ENCODE measurements around the gene KRTAP10-5.
"Not testable (repeated sequence)": the region's sequence is repeated elsewhere in the genome, so short reads cannot be mapped to it uniquely, and the experiment has no call there.

The KRTAP10-5 gene

GRCh38 chr21:44590897-44591800 lies 10.7 kb upstream of the KRTAP10-5 start:
- not testable (repeated sequence) for DNase-seq (ENCODE audit: low read depth in 2 of 2)

DNA sequence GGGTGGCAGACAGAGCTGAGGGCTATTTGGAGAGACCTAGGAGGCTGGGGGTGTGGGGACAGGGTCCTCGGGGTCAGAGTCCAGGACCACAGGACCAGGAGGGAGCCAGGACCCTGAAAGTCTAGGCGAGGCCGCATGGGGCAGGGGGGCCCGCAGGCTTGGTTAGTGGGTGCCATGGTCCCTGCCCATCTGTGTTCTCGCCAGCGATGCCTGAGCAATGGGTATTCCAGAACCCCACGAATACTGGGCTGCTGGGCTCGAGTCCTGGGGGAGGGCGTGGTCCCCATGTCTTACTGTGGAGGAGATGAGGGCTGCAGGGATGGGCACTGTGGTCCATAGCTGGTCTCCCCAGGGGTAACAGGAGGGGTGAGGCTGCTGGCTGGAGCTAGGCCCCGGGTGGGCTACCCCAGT lies 9.9 kb upstream of the KRTAP10-5 start:
- no peak for DNase-seq (ENCODE audit: low read depth in 2 of 2)

- no peak for DNase-seq (ENCODE audit: low read depth in 2 of 2)
Measured at GRCh38 chr21:44589586-44590305, 9.3 kb upstream of the KRTAP10-5 start.

GRCh38 chr21:44589094-44589493 lies 8.7 kb upstream of the KRTAP10-5 start:
- DNase-seq (ENCODE audit: low read depth in 2 of 2), result no peak

DNA sequence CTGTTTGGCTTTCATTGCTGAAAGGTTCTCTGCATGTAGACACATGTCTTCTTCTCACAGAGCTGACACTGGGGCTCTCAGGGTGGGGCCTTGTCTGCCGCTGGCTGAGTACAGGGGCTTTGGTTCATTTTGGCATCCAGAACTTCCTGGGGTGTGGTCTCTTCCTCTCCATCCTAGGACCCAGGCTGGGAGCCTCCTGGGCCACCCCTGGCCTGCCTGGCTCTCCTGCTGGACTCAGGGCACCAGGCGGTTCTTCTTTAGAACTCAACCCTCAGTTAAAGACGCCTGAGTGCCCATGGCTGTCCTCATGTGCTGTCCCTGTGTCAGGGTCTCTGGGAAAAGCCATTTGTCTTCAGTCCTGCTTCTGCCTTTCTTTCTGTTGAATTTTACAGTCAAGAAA lies 5.5 kb upstream of the KRTAP10-5 start:
- no peak for DNase-seq (ENCODE audit: low read depth in 2 of 2)

GRCh38 chr21:44583800-44584147 lies 3.4 kb upstream of the KRTAP10-5 start:
- DNase-seq (ENCODE audit: low read depth in 2 of 2), result no peak

DNA sequence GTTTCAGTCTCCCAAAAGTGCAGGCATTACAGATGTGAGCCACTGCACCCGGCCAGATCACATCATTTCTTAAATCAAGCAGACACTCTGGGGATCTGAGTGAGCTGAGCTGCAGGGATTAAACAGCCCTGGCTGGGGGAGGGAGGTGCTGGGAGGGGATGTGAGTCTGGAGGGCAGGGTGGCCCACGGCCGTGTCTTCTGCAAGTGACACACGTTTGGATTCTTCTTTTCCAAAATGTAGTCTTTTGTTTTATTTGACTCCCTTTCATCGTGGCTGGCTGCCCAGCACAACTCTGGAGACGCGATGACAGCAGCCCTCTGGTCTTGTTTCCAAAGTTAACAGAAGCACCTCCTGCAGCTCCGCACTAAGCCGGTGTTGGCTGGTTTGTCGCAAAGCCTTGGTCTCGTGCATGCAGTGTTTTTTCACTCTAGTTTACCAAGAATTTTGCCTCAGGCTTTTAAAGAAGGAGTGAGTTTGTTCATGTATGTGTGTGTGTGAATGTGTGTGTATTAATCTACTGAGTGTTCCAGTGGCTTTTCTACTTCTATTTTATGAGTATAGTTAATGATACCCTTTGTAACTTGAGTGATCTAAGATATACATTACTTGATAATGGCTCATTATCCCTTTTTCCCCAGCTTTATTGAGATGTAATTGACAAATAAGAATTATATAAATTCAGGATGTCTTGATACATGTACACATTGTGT lies 2.8 kb upstream of the KRTAP10-5 start:
- no peak for DNase-seq (ENCODE audit: low read depth in 2 of 2)

DNA sequence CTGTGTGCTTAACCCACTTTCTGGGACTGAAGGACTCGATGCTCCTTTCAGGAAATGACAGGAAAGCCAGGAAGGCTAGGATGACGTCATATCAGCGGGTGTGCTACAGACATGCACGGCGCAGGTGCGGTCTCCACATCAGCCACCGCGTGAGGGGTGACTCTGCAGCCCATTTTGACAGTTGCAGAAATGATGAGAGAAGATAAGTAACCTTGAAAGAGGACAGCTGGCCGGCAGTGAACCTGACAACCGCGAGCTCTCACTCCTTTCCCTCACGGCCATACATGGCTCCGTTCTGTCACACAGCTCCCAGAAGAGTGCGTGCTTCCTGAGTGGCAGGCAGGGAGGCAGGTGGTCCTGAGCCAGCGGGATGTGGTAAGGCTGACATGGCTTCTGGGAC lies 1.7 kb upstream of the KRTAP10-5 start:
- no peak for DNase-seq (ENCODE audit: low read depth in 2 of 2)

DNA sequence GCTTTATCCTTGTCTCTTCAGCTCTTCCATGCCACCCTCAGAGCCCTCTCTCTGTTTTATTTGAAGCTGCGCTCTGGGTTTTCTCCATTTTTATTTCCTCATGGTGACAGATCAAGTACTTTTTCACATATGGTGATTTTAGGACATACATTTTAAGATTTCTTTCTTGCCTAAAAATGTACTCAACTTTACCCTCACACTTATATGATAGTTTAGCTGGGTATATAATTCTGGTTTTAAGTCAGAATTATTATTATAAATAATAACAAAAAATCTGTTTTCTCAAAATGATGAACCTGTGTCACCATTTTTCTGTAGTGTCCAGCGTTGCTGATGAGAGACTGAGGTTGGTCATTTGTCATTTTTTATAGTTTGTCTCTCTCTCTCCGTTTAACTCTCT lies 754 bp upstream of the KRTAP10-5 start:
- no peak for DNase-seq (ENCODE audit: low read depth in 2 of 2)

DNA sequence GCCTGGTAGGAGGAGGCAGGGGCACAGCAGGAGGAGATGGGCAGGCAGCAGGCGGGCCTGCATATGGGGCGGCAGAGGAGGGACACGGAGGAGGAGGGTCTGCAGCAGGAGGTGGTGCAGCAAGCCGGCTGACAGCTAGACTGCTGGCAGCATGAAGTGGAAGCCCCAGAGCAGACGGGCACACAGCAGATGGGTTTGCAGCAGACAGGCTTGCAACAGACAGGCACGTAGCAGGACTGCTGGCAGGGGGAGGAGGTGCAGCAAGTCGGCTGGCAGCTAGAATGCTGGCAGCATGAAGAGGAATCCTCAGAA lies 615 bp downstream of the KRTAP10-5 start:
- DNase-seq (ENCODE audit: low read depth in 2 of 2), result no peak

- no peak for DNase-seq (ENCODE audit: low read depth in 2 of 2)
Measured at GRCh38 chr21:44579056-44579832, 1.2 kb downstream of the KRTAP10-5 start.

DNA sequence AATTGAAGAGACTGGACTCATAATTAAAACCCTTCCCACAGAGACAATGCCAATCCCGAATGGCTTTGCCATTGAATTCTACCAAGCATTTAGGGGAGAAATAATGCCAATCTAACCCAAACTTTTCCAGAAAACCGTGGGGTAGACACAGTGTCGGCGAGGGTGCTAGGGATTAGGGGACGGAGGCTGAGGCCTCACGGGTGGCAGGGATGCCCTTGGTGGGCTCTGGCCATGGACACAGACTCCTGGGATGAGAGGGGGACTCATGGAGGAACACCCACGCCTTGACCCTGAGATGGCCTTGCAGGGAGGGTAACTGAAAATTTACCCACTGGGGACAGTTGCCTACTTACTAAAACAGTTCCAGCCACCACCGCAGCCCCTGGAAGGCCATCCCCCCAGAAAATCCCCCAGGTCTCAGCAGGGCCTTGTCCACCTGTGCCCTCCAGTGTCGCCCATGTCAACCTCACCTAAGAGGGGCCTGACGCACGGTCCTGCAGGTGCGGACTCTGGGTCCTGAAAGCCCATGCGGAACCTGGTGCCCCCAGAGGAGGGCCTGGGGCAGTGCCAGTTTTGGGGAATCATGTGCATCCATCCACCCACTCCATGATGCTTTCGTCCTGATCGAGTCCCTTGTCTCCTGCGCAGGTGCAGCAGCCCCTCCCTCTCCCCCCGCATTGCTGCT lies 1.9 kb downstream of the KRTAP10-5 start:
- no peak for DNase-seq (ENCODE audit: low read depth in 2 of 2)

DNA sequence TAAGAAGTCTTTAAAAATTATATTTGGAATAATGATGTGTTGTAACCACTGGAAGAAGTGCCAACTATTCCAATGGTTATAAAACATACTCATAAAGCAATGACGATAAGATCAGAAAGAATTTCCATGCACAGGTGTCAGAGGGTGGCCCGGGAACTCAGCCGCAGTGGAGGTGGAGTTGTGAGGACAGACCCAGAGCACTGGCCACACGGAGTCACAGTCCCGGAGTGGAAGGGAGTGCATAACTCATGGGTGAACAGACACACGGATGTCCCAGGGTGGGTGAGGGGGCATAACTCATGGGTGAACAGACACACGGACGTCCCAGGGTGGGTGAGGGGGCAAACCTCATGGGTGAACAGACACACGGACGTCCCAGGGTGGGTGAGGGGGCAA lies 4.4 kb downstream of the KRTAP10-5 start:
- no peak for DNase-seq (ENCODE audit: low read depth in 2 of 2)

DNA sequence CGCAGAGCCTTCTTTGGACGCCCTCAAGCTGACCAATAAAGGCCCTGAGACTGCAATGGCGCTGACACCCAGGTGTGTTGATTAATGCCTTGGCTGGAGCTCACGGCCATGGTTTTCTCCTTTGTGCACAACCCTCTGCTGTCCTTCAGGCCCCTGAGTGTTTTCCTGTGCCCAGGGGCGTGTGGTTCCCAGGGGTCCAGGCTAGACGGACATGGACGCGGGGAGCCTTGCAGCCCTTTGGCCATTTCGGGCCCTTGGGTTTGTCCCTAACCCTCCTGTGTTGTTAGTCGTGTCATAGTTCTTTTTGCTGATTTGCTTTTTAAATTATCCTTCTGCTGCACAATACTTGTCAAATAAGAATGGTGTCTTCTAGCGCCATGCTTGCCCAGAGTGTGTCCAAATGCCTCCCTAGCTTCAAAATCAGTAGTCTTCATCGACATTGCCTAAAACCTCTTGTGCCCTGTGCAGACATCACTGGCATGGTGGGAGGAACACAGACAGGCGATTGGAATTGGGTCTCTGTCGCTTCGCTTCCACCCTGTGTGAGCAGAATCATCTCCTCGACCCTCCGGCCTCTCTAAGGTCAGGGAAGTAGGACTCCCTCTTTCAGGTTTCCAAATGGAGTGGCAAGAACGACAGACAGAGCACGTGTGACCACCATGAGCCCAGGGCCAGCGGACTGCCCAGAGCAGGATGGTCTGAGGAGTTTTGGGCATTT lies 4.9 kb downstream of the KRTAP10-5 start:
- DNase-seq (ENCODE audit: low read depth in 2 of 2), result no peak

DNA sequence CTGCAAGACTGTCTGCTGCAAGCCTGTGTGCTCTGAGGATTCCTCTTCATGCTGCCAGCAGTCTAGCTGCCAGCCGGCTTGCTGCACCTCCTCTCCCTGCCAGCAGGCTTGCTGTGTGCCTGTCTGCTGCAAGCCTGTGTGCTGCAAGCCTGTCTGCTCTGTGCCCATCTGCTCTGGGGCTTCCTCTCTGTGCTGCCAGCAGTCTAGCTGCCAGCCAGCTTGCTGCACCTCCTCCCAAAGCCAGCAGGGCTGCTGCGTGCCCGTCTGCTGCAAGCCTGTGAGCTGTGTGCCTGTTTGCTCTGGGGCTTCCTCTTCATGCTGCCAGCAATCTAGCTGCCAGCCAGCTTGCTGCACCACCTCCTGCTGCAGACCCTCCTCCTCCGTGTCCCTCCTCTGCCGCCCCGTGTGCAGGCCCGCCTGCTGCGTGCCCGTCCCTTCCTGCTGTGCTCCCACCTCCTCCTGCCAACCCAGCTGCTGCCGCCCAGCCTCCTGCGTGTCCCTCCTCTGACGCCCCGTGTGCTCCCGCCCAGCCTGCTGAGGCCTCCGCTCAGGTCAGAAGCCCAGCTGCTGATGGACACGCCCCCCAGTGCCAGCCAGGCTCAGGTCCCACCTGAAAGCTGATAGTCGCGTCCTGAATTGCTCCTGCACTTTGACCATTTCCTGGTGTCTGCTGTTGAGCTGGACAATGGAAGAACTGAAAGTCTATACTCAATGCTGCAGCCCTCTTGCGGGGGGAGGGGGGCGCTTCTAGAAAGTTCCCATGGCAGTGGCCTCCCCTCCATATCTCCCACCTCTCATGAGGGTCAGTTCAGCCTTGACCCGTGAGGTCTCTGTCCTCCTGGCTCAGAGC lies 5.7 kb downstream of the KRTAP10-5 start:
- no peak for DNase-seq (ENCODE audit: low read depth in 2 of 2)

GRCh38 chr21:44573630-44574456 lies 6.6 kb downstream of the KRTAP10-5 start, which contains the start of gene KRTAP10-4:
Gene KRTAP10-4, plus strand, starts transcription at chr21:44573729. Its CDS starts 30 bp downstream, at chr21:44573759.
- not testable (repeated sequence) for DNase-seq (ENCODE audit: low read depth in 2 of 2)

- no peak for DNase-seq (ENCODE audit: low read depth in 2 of 2)
Measured at GRCh38 chr21:44572959-44573583, 7.3 kb downstream of the KRTAP10-5 start.

Data from activated CD8-positive, alpha-beta memory T cell treated with anti-CD3 and anti-CD28 coated beads for 4 hours (primary cell).